Right lobe of liver (tissue), 4 donors: ENCODE data around the gene FAM9C.
A peak's percentile ranks its signal among the peaks of the same experiment; 100 is the strongest.

Experiments used
- CTCF ChIP-seq, 4 donors: fragments of 200-600 bp in 3 of 4; fragments of 450-650 bp in 1 of 4; IDR thresholded peaks; one replicate each; pipeline versions ENCODE4 v1.5.1 to v1.8.0; 2016 to 2022; ENCODE audit warnings: antibody characterized with exemption in 4 of 4, mild to moderate bottlenecking in 2 of 4
- POLR2A ChIP-seq: fragments of 450-650 bp; IDR thresholded peaks from one replicate; pipeline ENCODE4 v1.6.1; 2017; ENCODE audit warnings: antibody characterized with exemption, mild to moderate bottlenecking
- donor health status: DM: no; HTN: no; CAD: no.
- donor health status: DM: no; HTN: no; CAD: no.
- donor health status: DM: no; HTN: yes; CAD: no.

GRCh38 chrX:12988797-12989196, 55.6 kb downstream of the FAM9C start:
- TF ChIP-seq POLR2A = peak; percentile 14
- TF ChIP-seq CTCF (IDR thresholded peaks at IDR 0.05) = no peak
